Smooth muscle cell (in vitro differentiated cells): ENCODE measurements around the gene SNX22. TPM values are rescaled to one million over a fixed set of nuclear protein-coding genes. Genes with fewer than 3 reads are reported as not detected.

ENCODE experiments used
- DNase-seq: peaks from one replicate; lab custom pipeline; 2025; ENCODE audit not compliant: unreplicated experiment; lab: John Stamatoyannopoulos, UW
- H2AFZ ChIP-seq: fragments of 200-600 bp; sonication (generic); 2 replicates; pipeline ENCODE4 v1.6.0; 2016; ENCODE audit warnings: antibody characterized with exemption, low read depth, mild to moderate bottlenecking
- H3F3A ChIP-seq: fragments of 200-600 bp; sonication (generic); 2 replicates; pipeline ENCODE4 v1.6.0; 2017; ENCODE audit warnings: antibody characterized with exemption, low read depth
- H3K27ac ChIP-seq: fragments of 200-600 bp; sonication (generic); 2 replicates; pipeline ENCODE4 v1.5.1; 2016; ENCODE audit warnings: low read depth, mild to moderate bottlenecking
- H3K27me3 ChIP-seq: fragments of 200-600 bp; sonication (generic); 2 replicates; pipeline ENCODE4 v1.6.1; 2016; ENCODE audit warnings: low read depth, mild to moderate bottlenecking
- H3K36me3 ChIP-seq: fragments of 200-600 bp; sonication (generic); 2 replicates; pipeline ENCODE4 v1.5.1; 2016; ENCODE audit warnings: low read depth
- H3K4me1 ChIP-seq: fragments of 200-600 bp; sonication (generic); 2 replicates; pipeline ENCODE4 v1.5.1; 2016; ENCODE audit warnings: low read depth
- H3K4me2 ChIP-seq: fragments of 200-600 bp; sonication (generic); 2 replicates; pipeline ENCODE4 v1.6.0; 2016; ENCODE audit warnings: mild to moderate bottlenecking
- H3K4me3 ChIP-seq: fragments of 200-600 bp; sonication (generic); 2 replicates; pipeline ENCODE4 v1.5.1; 2016; ENCODE audit warnings: mild to moderate bottlenecking
- H3K79me2 ChIP-seq: fragments of 200-600 bp; sonication (generic); 2 replicates; pipeline ENCODE4 v1.6.0; 2016; ENCODE audit warnings: low read depth, mild to moderate bottlenecking
- H3K9ac ChIP-seq: fragments of 200-600 bp; sonication (generic); 2 replicates; pipeline ENCODE4 v1.6.0; 2016; ENCODE audit warnings: low read depth
- H3K9me3 ChIP-seq: fragments of 200-600 bp; sonication (generic); replicated peaks from 2 replicates; pipeline ENCODE4 v1.5.1; 2016; ENCODE audit warnings: low read depth
- H4K20me1 ChIP-seq: fragments of 200-600 bp; sonication (generic); 2 replicates; pipeline ENCODE4 v1.6.0; 2016; ENCODE audit warnings: low read depth
- WGBS: methylation state at CpG from one replicate; pipeline ENCODE4 v1.1.7; 2016; ENCODE audit warnings: low lambda C conversion rate; 5-methylcytosine and 5-hydroxymethylcytosine counted together
- polyA plus RNA-seq: library from polyadenylated mRNA; unstranded; fragments of >200 nt; fragmentation: Nextera tagmentation; extraction: Ambion mirVana; gene quantifications from 2 replicates; pipeline ENCODE4 v1.2.1, GENCODE V29; 2016
- total RNA-seq: library from RNA; depleted of rRNA; stranded (reverse); fragments of >200 nt; gene quantifications from 2 replicates; pipeline ENCODE4 v1.2.3, GENCODE V29; 2014
- TF ChIP-seq, protein P1 (sequence below): fragments of 200-600 bp; sonication (generic); IDR thresholded peaks from 2 replicates; pipeline ENCODE4 v1.5.1; 2017; ENCODE audit warnings: borderline replicate concordance, mild to moderate bottlenecking, antibody characterized with exemption; ENCODE audit not compliant: insufficient read depth, poor library complexity, severe bottlenecking

SNX22 gene
- total and polyA plus RNA-seq, 2 experiments from 2014 or later: 1.9 TPM; not detected in 1

- H3K4me1 ChIP-seq: peaks cover 1% of the 10 kb centered on the region
Observed at GRCh38 chr15:64146885-64147681, 4.4 kb upstream of the SNX22 start.

DNA sequence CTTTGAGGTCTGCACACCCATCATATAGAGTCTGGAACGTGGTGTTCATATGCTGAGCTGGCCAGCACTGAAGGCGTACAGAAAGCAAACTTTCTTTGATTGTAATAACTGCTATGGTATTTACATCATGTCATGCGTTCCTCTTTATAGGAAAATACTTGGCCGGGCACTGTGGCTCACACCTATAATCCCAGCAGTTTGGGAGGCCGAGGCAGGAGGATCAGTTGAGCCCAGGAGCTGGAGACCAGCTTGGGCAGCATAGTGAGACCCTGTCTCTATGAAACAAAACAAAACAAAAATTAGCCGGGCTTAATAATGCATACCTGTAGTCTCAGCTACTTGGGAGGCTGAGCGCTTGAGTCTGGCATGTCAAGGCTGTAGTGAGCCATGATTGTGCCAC lies 3.4 kb upstream of the SNX22 start:
- 97% methylated on average over 7 of the region's 7 CpGs for WGBS
- Histone ChIP-seq H3K27ac (no peak overlapping the region), H3K9me3 (no peaks in the 10 kb centered on the region), H3K4me1 (peaks cover 7% of the 10 kb centered on the region), H3F3A (peaks cover 8% of the 10 kb centered on the region), H3K27me3 (peaks cover 19% of the 10 kb centered on the region), H3K36me3 (no peaks in the 10 kb centered on the region), H3K79me2 (no peaks in the 10 kb centered on the region), H4K20me1 (peaks cover 9% of the 10 kb centered on the region), H3K4me3 (no peak overlapping the region), H2AFZ (no peak overlapping the region), H3K9ac (no peak overlapping the region), H3K4me2 (no peak overlapping the region)
- TF ChIP-seq, protein P1, sequence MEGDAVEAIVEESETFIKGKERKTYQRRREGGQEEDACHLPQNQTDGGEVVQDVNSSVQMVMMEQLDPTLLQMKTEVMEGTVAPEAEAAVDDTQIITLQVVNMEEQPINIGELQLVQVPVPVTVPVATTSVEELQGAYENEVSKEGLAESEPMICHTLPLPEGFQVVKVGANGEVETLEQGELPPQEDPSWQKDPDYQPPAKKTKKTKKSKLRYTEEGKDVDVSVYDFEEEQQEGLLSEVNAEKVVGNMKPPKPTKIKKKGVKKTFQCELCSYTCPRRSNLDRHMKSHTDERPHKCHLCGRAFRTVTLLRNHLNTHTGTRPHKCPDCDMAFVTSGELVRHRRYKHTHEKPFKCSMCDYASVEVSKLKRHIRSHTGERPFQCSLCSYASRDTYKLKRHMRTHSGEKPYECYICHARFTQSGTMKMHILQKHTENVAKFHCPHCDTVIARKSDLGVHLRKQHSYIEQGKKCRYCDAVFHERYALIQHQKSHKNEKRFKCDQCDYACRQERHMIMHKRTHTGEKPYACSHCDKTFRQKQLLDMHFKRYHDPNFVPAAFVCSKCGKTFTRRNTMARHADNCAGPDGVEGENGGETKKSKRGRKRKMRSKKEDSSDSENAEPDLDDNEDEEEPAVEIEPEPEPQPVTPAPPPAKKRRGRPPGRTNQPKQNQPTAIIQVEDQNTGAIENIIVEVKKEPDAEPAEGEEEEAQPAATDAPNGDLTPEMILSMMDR: no peak
- no peak for DNase-seq

More at GRCh38 chr15:64146885-64147681, 4.4 kb upstream of the SNX22 start:
- Histone ChIP-seq H3K36me3 (no peaks in the 10 kb centered on the region), H3K79me2 (no peaks in the 10 kb centered on the region), H2AFZ (no peak overlapping the region), H3F3A (no peaks in the 10 kb centered on the region), H4K20me1 (no peaks in the 10 kb centered on the region), H3K4me3 (no peak overlapping the region), H3K4me2 (no peak overlapping the region), H3K27me3 (peaks cover 9% of the 10 kb centered on the region), H3K9me3 (no peaks in the 10 kb centered on the region), H3K9ac (no peak overlapping the region), H3K27ac (no peak overlapping the region)
- 91% methylated on average over 26 of the region's 26 CpGs for WGBS
- DNase-seq: no peak
- TF ChIP-seq, protein P1: no peak

- no peak overlapping the region for H2AFZ ChIP-seq
- no peak overlapping the region for H3K4me3 ChIP-seq
- peaks cover 8% of the 10 kb centered on the region for H3F3A ChIP-seq
- no peak overlapping the region for H3K9ac ChIP-seq
- peaks cover 12% of the 10 kb centered on the region for H4K20me1 ChIP-seq
- TF ChIP-seq, protein P1: no peak
- WGBS: 82% methylated on average over 3 of the region's 3 CpGs
- no peak overlapping the region for H3K4me2 ChIP-seq
- H3K27me3 ChIP-seq: peaks cover 22% of the 10 kb centered on the region
- no peaks in the 10 kb centered on the region for H3K79me2 ChIP-seq
- H3K9me3 ChIP-seq: no peaks in the 10 kb centered on the region
- H3K4me1 ChIP-seq: peaks cover 7% of the 10 kb centered on the region
- no peaks in the 10 kb centered on the region for H3K36me3 ChIP-seq
- no peak overlapping the region for H3K27ac ChIP-seq
- no peak for DNase-seq
Observed at GRCh38 chr15:64148581-64148980, 3.0 kb upstream of the SNX22 start.

DNA sequence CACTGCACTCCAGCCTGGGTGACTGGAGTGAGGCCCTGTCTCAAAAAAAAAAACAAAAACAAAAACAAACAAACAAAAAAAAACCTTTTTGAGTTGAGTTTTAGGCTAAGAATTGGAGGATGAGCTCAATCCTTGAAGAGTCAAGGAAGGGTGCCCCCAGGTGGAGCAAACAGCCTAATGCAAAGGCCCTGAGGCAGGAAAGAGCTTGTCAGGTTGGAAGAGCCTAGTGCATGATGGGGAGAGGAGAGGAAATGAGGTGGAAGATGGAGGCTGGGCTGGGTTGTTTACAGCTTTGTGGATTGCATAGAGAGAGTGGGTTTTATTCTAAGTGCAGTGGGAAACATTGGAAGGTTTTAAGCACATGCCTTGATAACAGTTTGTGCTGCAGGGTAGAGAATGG lies 2.1 kb upstream of the SNX22 start:
- peaks cover 20% of the 10 kb centered on the region for H4K20me1 ChIP-seq
- peaks cover 22% of the 10 kb centered on the region for H3K27me3 ChIP-seq
- no peaks in the 10 kb centered on the region for H3K36me3 ChIP-seq
- no peak overlapping the region for H3K9ac ChIP-seq
- no peak overlapping the region for H3K27ac ChIP-seq
- H3K4me2 ChIP-seq: no peak overlapping the region
- no peaks in the 10 kb centered on the region for H3K9me3 ChIP-seq
- no peak for DNase-seq
- no peaks in the 10 kb centered on the region for H3K79me2 ChIP-seq
- TF ChIP-seq, protein P1: no peak
- peaks cover 13% of the 10 kb centered on the region for H3F3A ChIP-seq
- peaks cover 7% of the 10 kb centered on the region for H3K4me1 ChIP-seq
- no peak overlapping the region for H3K4me3 ChIP-seq
- no peak overlapping the region for H2AFZ ChIP-seq
